ENCODE data around the gene CCDC88B. TPM values are rescaled to one million over a fixed set of nuclear protein-coding genes. Genes with fewer than 3 reads are reported as not detected.

The CCDC88B gene
- total RNA-seq, 1 donor = 1.2 TPM

GRCh38 chr11:64298966-64299846 is 40.8 kb upstream of the CCDC88B start:
- H3K4me3 ChIP-seq (ENCODE audit: low read depth, low read length) = peak overlapping the region; percentile 9
- TF ChIP-seq, protein P1, sequence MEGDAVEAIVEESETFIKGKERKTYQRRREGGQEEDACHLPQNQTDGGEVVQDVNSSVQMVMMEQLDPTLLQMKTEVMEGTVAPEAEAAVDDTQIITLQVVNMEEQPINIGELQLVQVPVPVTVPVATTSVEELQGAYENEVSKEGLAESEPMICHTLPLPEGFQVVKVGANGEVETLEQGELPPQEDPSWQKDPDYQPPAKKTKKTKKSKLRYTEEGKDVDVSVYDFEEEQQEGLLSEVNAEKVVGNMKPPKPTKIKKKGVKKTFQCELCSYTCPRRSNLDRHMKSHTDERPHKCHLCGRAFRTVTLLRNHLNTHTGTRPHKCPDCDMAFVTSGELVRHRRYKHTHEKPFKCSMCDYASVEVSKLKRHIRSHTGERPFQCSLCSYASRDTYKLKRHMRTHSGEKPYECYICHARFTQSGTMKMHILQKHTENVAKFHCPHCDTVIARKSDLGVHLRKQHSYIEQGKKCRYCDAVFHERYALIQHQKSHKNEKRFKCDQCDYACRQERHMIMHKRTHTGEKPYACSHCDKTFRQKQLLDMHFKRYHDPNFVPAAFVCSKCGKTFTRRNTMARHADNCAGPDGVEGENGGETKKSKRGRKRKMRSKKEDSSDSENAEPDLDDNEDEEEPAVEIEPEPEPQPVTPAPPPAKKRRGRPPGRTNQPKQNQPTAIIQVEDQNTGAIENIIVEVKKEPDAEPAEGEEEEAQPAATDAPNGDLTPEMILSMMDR (IDR thresholded peaks at IDR 0.05; ENCODE audit: insufficient read depth, low read length) = no peak
- DNase-seq (ENCODE audit: low read depth) = no peak

- H3K4me3 ChIP-seq (ENCODE audit: low read depth, low read length) = peak within 1 kb of the TSS; percentile 31
- DNase-seq (ENCODE audit: low read depth) = no peak
- TF ChIP-seq, protein P1 (IDR thresholded peaks at IDR 0.05; ENCODE audit: insufficient read depth, low read length) = no peak
Measured at GRCh38 chr11:64299847-64300648, 40.0 kb upstream of the CCDC88B start, which contains the start of gene CATSPERZ. CATSPERZ (plus strand) TSS chr11:64300358; CDS start chr11:64300411, 53 bp downstream.

- DNase-seq (ENCODE audit: low read depth) = no peak
- no peak overlapping the region for H3K4me3 ChIP-seq (ENCODE audit: low read depth, low read length)
- TF ChIP-seq, protein P1 (IDR thresholded peaks at IDR 0.05; ENCODE audit: insufficient read depth, low read length) = no peak
Measured at GRCh38 chr11:64303109-64304031, 36.6 kb upstream of the CCDC88B start.

GRCh38 chr11:64304032-64304315 is 36.0 kb upstream of the CCDC88B start:
- H3K4me3 ChIP-seq (ENCODE audit: low read depth, low read length) = peak overlapping the region; percentile 78
- TF ChIP-seq, protein P1 (IDR thresholded peaks at IDR 0.05; ENCODE audit: insufficient read depth, low read length) = no peak
- no peak for DNase-seq (ENCODE audit: low read depth)

- DNase-seq (ENCODE audit: low read depth) = peak; percentile 90
- H3K4me3 ChIP-seq (ENCODE audit: low read depth, low read length) = peak overlapping the region; percentile 78
- TF ChIP-seq, protein P1 (IDR thresholded peaks at IDR 0.05; ENCODE audit: insufficient read depth, low read length) = peak; percentile 84
Measured at GRCh38 chr11:64304316-64305072, 35.5 kb upstream of the CCDC88B start.
